Measurements from ENCODE around the gene OR1L8. TPM values are rescaled to one million over a fixed set of nuclear protein-coding genes. Genes with fewer than 3 reads are reported as not detected.

The OR1L8 gene
- total RNA-seq, 1 experiment from 2014 or later, result not detected

- in situ Hi-C loops (cut with HindIII; ENCODE audit: low sequenced_read_pairs), result no loop called here
- no peak for DNase-seq (ENCODE audit: low spot score)
Measured at GRCh38 chr9:122526602-122527001, 56.6 kb downstream of the OR1L8 start.

- DNase-seq (ENCODE audit: low spot score), result peak; percentile 74
- in situ Hi-C loops (cut with HindIII; ENCODE audit: low sequenced_read_pairs), result no loop called here
Measured at GRCh38 chr9:122519376-122519775, 63.8 kb downstream of the OR1L8 start.

- DNase-seq (ENCODE audit: low spot score), result peak; percentile 47
- in situ Hi-C loops (cut with HindIII; ENCODE audit: low sequenced_read_pairs), result no loop called here
Measured at GRCh38 chr9:122518841-122519240, 64.3 kb downstream of the OR1L8 start, which contains the start of gene OR1J4. Gene OR1J4, plus strand, starts transcription at chr9:122519141. Its CDS starts 0 bp downstream, at chr9:122519141.

- in situ Hi-C loops (cut with HindIII; ENCODE audit: low sequenced_read_pairs), result no loop called here
- DNase-seq (ENCODE audit: low spot score), result peak; percentile 86
Measured at GRCh38 chr9:122518226-122518625, 65.0 kb downstream of the OR1L8 start.

Other genes starting within 250 kb of the OR1L8 start
- not detected in 2 replicates for gene PTGS1, start 212.4 kb downstream of the OR1L8 start, total RNA-seq (2014; rRNA removed; shearing (Covaris generic))
- gene OR1J1, start 105.5 kb downstream of the OR1L8 start, total RNA-seq (2014; rRNA removed; shearing (Covaris generic)), result not detected in 2 replicates
- gene OR1J2, start 72.6 kb downstream of the OR1L8 start, total RNA-seq (2014; rRNA removed; shearing (Covaris generic)), result not detected in 2 replicates
- gene OR1J4, start 64.2 kb downstream of the OR1L8 start, total RNA-seq (2014; rRNA removed; shearing (Covaris generic)), result not detected in 2 replicates
- not detected in 2 replicates for gene OR1N1, start 56.1 kb downstream of the OR1L8 start, total RNA-seq (2014; rRNA removed; shearing (Covaris generic))
- gene OR1N2, start 30.3 kb downstream of the OR1L8 start, total RNA-seq (2014; rRNA removed; shearing (Covaris generic)), result not detected in 2 replicates
- not detected in 2 replicates for gene OR1Q1, start 31.4 kb upstream of the OR1L8 start, total RNA-seq (2014; rRNA removed; shearing (Covaris generic))
- gene OR1B1, start 74.2 kb upstream of the OR1L8 start, total RNA-seq (2014; rRNA removed; shearing (Covaris generic)), result not detected in 2 replicates
- not detected in 2 replicates for gene OR1L1, start 78.3 kb upstream of the OR1L8 start, total RNA-seq (2014; rRNA removed; shearing (Covaris generic))
- gene OR1L3, start 91.7 kb upstream of the OR1L8 start, total RNA-seq (2014; rRNA removed; shearing (Covaris generic)), result not detected in 2 replicates
- gene OR1L4, start 140.6 kb upstream of the OR1L8 start, total RNA-seq (2014; rRNA removed; shearing (Covaris generic)), result not detected in 2 replicates
- gene OR1L6, start 158.9 kb upstream of the OR1L8 start, total RNA-seq (2014; rRNA removed; shearing (Covaris generic)), result not detected in 2 replicates
- gene OR5C1, start 205.5 kb upstream of the OR1L8 start, total RNA-seq (2014; rRNA removed; shearing (Covaris generic)), result not detected in 2 replicates
- gene OR1K1, start 216.7 kb upstream of the OR1L8 start, total RNA-seq (2014; rRNA removed; shearing (Covaris generic)), result not detected in 2 replicates
- 26.6 and 27.0 TPM in 2 replicates for gene PDCL, start 245.2 kb upstream of the OR1L8 start, total RNA-seq (2014; rRNA removed; shearing (Covaris generic))

Measured in G401 (cell line).